22Rv1 (cell line): ENCODE results near the gene TAF6.

Source experiments
- CTCF ChIP-seq: fragments of 450-650 bp; IDR thresholded peaks from 2 replicates; pipeline ENCODE4 v1.5.1; 2017; ENCODE audit warnings: mild to moderate bottlenecking
- ZFX ChIP-seq: fragments of 450-650 bp; IDR thresholded peaks from 2 replicates; pipeline ENCODE4 v1.6.1; 2017; ENCODE audit warnings: antibody characterized with exemption, borderline replicate concordance

- TF ChIP-seq CTCF = no peak
- no peak for TF ChIP-seq ZFX
Measured at GRCh38 chr7:100102950-100103840, 16.0 kb downstream of the TAF6 start.
